HEK293 (cell line): ENCODE measurements around the gene GSTM5.

Source experiments
- CTCF ChIP-seq: fragments of 450-650 bp; formaldehyde crosslinking; IDR thresholded peaks from 2 replicates; pipeline ENCODE4 v1.5.1; 2016; ENCODE audit warnings: missing biosample characterization, missing genetic modification characterization
- SALL2 ChIP-seq: fragments of 450-650 bp; formaldehyde crosslinking; IDR thresholded peaks from 2 replicates; pipeline ENCODE4 v1.5.0; 2017; ENCODE audit warnings: missing biosample characterization, mild to moderate bottlenecking, missing genetic modification characterization, borderline replicate concordance
- SP2 ChIP-seq: fragments of 450-650 bp; formaldehyde crosslinking; IDR thresholded peaks from 2 replicates; pipeline ENCODE4 v1.5.1; 2016; ENCODE audit warnings: missing biosample characterization, missing genetic modification characterization
- TCF7L2 ChIP-seq: IDR thresholded peaks from 2 replicates; pipeline ENCODE4 v1.6.1; 2011; ENCODE audit warnings: low read depth, mild to moderate bottlenecking, inconsistent platforms, low read length, moderate library complexity, borderline replicate concordance
- YY1 ChIP-seq: fragments of 450-650 bp; formaldehyde crosslinking; IDR thresholded peaks from 2 replicates; pipeline ENCODE4 v1.5.1; 2018; ENCODE audit warnings: missing biosample characterization, missing genetic modification characterization
- ZBTB1 ChIP-seq: fragments of 450-650 bp; formaldehyde crosslinking; IDR thresholded peaks from 2 replicates; pipeline ENCODE4 v1.5.1; 2016; ENCODE audit warnings: missing biosample characterization, missing genetic modification characterization
- ZNF112 ChIP-seq: fragments of 450-650 bp; formaldehyde crosslinking; IDR thresholded peaks from 2 replicates; pipeline ENCODE4 v1.5.0; 2017; ENCODE audit warnings: missing biosample characterization, missing genetic modification characterization
- ZNF146 ChIP-seq: fragments of 450-650 bp; formaldehyde crosslinking; IDR thresholded peaks from 2 replicates; pipeline ENCODE4 v1.5.1; 2016; ENCODE audit warnings: missing biosample characterization, missing genetic modification characterization
- ZNF311 ChIP-seq: fragments of 450-650 bp; formaldehyde crosslinking; IDR thresholded peaks from 2 replicates; pipeline ENCODE4 v1.5.1; 2017; ENCODE audit warnings: missing biosample characterization, missing genetic modification characterization, borderline replicate concordance
- ZNF549 ChIP-seq: fragments of 450-650 bp; IDR thresholded peaks from 2 replicates; pipeline ENCODE4 v1.5.1; 2018; ENCODE audit warnings: missing biosample characterization, missing genetic modification characterization, mild to moderate bottlenecking, inconsistent platforms, moderate library complexity
- ZNF623 ChIP-seq: fragments of 450-650 bp; formaldehyde crosslinking; IDR thresholded peaks from 2 replicates; pipeline ENCODE4 v1.5.1; 2016; ENCODE audit warnings: missing biosample characterization, missing genetic modification characterization
- ZNF629 ChIP-seq: fragments of 450-650 bp; formaldehyde crosslinking; IDR thresholded peaks from 2 replicates; pipeline ENCODE4 v1.5.1; 2017; ENCODE audit warnings: missing biosample characterization, missing genetic modification characterization
- ZNF785 ChIP-seq: fragments of 450-650 bp; formaldehyde crosslinking; IDR thresholded peaks from 2 replicates; pipeline ENCODE4 v1.5.1; 2016; ENCODE audit warnings: missing biosample characterization, missing genetic modification characterization
- TF ChIP-seq, protein P1 (sequence below): fragments of 450-650 bp; formaldehyde crosslinking; IDR thresholded peaks from 2 replicates; pipeline ENCODE4 v1.5.1; 2016; ENCODE audit warnings: missing biosample characterization, missing genetic modification characterization, low read depth

DNA sequence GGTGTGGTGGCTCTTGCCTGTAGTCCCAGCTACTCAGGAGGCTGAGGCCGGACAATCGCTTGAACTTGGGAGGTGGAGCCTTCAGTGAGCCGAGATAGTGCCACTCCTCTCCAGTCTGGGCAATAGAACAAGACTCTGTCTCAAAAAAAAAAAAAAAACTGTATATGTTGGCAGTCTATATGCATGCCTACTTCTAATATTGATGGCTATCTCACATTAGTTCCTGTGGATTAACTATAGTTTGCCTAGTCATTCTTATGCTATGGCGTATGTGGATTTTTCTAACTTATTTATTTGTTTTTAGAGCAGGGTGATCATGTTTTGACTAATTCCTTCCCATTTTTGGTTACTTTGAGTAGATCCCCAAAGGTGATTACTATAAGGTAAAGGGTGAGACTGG lies 15.0 kb upstream of the GSTM5 start:
- no peak for TF ChIP-seq ZNF311
- no peak for TF ChIP-seq CTCF
- no peak for TF ChIP-seq ZNF623 (tag by site-specific recombination)
- TF ChIP-seq YY1: no peak
- no peak for TF ChIP-seq ZNF146 (tag by site-specific recombination)
- no peak for TF ChIP-seq ZNF629 (tag by site-specific recombination)
- TF ChIP-seq, protein P1, sequence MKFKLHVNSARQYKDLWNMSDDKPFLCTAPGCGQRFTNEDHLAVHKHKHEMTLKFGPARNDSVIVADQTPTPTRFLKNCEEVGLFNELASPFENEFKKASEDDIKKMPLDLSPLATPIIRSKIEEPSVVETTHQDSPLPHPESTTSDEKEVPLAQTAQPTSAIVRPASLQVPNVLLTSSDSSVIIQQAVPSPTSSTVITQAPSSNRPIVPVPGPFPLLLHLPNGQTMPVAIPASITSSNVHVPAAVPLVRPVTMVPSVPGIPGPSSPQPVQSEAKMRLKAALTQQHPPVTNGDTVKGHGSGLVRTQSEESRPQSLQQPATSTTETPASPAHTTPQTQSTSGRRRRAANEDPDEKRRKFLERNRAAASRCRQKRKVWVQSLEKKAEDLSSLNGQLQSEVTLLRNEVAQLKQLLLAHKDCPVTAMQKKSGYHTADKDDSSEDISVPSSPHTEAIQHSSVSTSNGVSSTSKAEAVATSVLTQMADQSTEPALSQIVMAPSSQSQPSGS: no peak
- TF ChIP-seq TCF7L2: no peak
- no peak for TF ChIP-seq ZNF112 (tag by site-specific recombination)
- TF ChIP-seq SP2 (tag by site-specific recombination): no peak
- no peak for TF ChIP-seq ZNF549
- TF ChIP-seq SALL2 (tag by site-specific recombination): no peak
- no peak for TF ChIP-seq ZBTB1
- no peak for TF ChIP-seq ZNF785 (tag by site-specific recombination)
